Non-pigmented ciliary epithelial cell (primary cell): ENCODE data around the gene NT5C2.
A peak's percentile ranks its signal among the peaks of the same experiment; 100 is the strongest.
"Not testable (repeated sequence)": the region's sequence is repeated elsewhere in the genome, so short reads cannot be mapped to it uniquely, and the experiment has no call there.

Experiments
- DNase-seq: peaks from one replicate; pipeline ENCODE4 v3.0.0-alpha.2; 2010; ENCODE audit warnings: low read depth

The NT5C2 gene

DNA sequence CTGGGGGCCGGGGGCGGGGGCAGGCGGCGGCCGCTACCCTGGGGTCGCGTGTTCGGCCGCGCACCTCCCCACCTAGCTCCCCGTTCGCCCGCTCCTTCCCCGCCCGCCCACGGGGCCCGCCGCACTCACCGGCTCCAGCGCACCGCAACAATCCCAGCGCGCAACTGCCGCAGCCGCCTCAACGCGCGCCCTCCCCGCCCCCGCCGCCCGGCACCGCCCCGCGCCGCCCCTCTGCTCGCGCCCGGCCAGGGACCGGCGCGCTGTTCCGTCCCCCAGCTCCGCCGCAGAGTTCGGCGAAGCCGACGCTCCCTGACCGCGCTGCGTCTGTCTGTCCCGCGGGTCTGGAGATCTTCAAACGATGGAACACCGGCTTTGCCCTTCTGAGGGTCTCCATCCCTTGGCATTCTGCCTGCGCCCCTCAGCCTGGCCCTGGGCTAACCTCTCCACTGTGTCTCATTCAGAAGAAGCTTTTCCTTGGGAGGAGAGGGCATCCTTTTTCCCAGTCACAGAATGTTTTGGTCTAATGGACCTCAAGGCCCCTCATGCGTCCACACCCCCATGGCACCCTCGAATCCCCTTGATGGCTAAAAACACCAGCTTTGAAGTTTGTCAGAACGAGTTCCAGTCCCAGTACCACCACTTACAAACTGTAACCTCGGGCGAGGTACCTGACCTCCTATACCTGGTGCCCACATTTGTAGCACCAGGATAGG, at the start of gene NT5C2:
Gene NT5C2, minus strand, starts transcription at position 166 of the 713 bp plus-strand sequence. CDS start 18,314 bp downstream, outside the sequence.
- DNase-seq, result no peak

DNA sequence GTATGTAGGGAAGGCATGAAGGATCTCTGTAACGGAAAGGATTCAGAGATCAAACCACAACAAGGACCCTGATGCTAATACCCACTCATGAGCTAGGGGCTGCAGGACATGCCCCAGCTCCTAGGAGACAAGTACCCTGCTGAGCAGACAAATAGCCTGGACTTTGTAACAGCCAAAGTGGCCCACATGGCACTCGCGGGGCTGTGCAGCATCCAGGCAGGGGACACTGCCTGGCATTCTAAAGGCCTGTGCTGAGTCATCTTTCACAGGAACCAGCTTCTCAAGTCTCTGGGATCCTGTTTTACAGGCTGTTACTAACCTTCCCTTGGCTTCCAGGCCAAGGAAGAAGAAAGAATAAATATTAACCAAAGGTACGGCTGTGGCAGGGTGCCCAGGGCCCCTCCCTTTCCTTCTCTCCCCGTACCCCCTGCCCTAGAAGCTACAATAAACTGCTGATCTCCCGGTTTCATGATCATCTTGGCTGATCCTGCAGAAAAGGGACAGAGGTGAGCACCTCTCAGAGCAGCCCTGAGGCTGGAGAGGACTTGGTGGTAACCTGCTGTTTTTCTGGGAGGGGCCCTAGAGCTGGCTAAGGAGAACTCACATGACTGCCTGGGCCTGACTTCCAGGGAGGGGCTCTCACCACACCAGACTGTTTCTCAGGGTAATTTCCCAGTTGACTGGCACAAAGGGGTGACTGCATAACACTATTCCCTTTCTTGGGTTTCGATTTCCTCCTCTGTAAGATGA, 48.4 kb upstream of the NT5C2 start:
- DNase-seq, result no peak

DNA sequence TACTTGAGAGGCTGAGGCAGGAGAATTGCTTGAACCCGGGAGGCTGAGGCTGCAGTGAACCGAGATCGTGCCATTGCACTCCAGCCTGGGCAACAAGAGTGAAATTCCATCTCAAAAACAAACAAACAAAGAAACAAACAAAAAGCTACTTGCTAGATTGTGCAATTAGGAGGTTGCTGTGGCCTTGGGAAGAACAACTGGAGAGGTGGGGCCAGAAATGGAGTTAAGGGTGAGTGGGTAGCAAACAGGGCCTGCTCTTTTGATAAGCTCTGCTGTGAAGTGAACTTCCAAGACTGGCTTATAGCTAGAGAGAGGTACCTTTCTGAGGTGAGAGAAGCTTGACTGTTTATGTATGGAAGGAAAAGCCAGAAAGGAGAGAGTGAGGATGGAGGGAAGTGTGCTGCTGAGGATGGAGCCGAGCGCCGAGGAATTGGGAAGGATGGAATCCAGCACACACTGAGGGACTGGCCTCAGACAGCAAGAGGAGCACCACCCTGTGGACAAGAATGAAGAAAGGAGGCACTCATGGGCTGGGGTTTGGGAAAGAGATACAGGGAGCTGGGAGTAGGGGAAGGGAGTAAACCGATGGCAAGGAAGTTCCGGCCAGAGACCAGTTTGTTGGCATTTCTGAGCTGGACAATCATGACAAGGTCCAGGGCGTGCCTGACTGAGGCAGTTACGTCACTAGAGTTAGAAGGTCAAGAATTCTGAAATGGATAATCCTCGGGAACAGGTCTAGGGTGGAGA, 45.6 kb upstream of the NT5C2 start:
- no peak for DNase-seq

DNA sequence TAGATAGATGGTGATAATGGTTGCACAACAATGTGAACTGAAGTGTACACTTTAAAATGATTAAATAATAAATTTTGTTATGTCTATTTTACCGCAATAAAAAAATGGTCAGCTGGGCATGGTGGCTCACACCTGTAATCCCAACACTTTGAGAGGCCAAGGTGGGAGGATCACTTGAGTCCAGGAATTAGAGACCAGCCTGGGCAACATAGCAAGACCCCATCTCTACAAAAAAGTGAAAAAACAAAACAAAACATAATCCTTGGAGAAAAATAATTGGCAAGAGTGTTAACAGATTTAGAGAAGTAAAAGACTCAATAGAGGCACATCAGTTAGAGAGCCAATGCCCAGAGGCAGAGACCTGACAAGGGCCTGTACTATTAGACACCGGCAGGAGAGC, 42.7 kb upstream of the NT5C2 start:
- no peak for DNase-seq

DNA sequence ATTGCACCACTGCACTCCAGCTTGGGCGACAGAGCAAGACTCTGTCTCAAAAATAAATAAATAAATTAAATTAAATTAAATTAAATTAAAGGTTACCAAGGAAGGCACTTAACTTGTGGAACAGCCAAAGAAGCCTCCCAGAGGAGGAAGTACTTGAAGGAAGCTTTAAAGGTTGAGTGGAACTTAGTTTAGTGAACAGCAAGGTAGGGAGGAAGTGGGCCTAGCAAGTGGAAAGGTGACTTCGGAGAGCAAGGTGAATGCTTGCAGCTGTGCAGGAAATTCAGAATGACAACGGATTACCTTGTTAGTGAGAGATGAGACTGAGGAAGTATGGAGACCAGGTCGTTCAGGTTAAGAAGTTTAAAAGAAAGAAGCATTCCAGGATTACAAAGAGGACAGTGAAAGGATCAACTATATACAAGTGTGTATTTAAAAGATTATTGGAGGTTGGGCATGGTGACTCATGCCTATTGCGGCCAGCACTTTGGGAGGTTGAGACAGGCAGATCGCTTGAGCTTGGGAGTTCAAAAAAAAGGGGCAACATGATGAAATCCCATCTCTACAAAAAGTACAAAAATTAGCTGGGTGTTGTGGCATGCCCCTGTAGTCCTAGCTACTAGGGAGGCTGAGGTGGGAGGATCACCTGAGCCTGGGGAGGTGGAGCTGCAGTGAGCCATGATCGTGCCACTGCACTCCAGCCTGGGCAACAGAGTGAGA, 39.9 kb upstream of the NT5C2 start:
- DNase-seq, result peak; percentile 55

DNA sequence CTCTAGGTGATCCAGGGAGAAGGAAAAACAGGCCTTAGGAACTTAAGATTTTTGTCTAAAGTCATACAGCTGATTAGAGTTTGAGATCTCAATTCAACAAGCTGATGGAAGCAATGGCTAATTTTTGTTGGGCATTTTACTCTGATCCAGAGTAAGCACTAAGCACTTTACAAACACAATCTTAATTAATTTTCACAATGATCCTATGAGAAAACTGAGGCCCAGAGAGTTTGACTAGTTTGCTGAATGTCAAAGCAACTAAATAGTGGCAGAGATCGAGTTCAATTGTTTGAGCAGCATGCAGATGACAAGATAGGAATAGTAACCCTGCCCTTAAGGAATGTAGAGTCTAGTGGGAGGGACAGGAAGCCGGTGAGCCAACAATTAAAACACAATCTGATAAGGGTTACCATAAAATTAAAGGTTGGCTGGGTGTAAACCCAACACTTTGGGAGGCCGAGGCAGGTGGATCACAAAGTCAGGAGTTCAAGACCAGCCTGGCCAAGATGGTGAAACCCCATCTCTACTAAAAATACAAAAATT, 39.1 kb upstream of the NT5C2 start:
- DNase-seq, result no peak

DNA sequence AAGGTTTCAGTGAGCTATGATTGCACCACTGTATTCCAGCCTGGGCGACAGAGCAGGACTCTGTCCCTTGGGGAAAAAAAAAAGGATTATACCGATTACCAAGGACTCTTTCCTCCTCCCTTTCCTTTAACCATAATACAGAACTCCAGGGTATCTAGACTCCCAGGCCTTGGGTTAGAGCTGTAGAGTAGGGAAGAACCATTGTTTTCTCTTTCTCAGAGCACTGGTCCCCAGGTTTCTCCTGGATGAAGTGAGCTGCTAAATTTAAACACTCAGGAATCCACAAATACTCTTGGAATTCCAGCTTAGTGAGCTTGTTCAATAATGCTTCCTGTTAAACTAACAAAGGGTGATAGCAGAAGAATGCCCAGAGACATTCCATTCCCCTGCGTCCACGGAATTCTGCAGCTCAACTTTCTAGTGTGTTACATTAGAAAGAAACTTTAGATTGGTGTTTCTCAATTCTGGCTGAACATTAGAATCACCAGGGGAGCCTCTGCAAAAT, 38.0 kb upstream of the NT5C2 start:
- peak; percentile 93 for DNase-seq

DNA sequence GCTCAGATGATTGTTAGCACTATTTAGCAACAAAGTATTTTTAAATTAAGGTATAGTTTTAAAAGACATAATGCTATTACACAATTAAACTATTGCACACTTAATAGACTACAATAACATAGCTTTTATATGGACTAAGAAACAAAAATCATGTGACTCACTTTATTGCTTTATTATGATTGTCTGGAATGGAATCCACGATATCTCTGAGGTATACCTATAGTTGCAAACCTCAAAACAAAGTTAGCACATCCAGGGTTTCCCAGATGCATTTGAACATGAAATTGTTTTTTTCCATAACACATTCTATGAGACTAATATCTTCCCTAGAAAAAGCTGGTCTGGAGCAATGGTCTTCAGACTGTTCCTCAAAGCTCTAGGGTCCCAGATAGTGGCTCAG, 34.3 kb upstream of the NT5C2 start:
- no peak for DNase-seq

DNA sequence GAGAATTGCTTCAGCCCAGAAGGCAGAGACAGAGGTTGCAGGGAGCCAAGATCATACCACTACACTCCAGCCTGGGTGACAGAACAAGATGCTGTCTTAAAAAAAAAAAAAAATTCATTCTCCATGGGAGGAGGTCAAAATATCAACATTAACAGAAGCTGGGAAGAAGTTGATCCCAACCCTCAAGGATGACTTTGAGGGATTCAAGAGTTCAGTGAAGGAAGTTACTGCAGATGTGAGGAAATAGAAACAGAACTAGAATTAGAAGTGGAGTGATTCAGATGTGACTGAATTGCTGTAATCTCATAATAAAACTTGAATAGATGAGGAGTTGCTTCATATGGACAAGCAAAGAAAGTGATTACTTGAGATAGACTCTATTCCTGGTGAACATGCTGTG, 32.9 kb upstream of the NT5C2 start:
- DNase-seq, result no peak

DNA sequence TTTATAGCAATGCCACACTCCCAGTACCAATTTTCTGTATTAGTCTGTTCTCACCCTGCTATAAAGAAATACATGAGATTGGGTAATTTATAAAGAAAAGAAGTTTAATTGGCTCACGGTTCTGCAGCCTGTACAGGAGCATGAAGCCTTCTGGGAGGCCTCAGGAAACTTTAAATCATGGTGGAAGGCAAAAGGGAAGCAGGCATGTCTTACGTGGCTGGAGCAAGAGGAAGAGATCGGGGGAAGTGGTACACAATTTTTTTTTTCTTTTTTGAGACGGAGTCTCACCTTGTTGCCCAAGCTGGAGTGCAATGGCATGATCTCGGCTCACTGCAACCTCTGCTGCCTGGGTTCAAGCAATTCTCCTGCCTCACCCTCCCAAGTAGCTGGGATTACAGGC, 31.6 kb upstream of the NT5C2 start:
- DNase-seq, result not testable (repeated sequence)

DNA sequence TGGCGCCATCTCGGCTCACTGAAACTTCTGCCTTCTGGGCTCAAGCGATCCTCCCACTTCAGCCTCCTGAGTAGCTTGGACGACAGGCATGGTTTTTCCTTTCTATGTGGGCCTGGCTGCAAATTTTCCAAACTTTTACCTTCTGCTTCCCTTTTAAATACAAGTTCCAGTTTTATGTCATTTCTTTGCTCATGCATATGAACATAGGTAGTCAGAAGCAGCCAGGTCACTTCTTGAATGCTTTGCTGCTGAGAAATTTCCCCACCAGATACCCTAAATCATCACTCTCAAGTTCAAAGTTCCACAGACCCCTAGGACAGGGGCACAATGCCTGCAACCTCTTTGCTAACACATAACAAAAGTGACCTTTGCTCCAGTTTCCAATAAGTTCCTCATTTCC, 31.1 kb upstream of the NT5C2 start:
- DNase-seq, result no peak

DNA sequence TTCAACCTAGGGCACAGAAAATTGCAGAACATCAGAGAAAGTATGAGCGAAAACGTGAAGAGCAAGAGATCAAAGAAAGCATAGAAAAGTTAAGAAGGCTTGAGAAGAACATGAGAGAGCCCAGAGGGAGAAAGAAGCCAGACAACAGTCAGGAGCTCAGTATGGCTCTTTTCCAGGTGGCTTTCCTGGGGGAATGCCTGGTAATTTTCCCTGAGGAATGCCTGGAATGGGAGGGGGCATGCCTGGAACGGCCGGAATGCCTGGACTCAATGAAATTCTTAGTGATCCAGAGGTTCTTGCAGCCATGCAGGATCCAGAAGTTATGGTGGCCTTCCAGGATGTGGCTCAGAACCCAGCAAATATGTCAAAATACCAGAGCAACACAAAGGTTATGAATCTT, 23.3 kb upstream of the NT5C2 start:
- DNase-seq, result not testable (repeated sequence)

DNA sequence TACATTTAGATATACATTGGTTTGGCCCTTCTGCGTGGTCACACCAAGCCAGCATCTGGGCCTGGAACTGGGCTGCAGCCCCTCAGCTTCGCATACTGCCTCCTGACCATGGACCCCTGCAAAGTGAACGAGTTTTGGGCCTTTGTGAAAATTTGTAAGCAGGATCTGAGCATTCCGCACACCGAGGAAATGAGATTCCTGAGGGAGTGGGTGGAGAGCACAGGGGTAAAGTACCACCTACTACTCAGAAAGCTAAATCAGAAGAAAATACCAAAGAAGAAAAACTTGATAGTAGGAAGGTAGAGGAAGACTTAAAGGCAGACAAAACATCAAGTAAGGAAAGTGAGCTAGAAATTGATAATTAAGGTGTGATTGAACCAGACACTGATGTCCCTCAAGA, 22.5 kb upstream of the NT5C2 start:
- no peak for DNase-seq

DNA sequence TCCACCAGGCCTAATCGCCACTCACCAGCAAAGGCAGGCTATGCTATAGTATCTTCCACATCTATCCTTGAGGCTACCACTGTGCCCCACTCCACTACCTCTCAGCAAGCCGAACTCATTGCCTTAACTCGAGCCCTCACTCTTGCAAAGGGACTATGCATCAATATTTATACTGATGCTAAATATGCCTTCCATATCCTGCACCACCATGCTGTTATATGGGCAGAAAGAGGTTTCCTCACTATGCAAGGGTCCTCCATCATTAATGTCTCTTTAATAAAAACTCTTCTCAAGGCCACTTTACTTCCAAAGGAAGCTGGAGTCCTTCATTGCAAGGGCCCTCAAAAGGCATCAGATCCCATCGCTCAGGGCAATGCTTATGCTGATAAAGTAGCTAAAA, 17.2 kb upstream of the NT5C2 start:
- DNase-seq, result not testable (repeated sequence)

DNA sequence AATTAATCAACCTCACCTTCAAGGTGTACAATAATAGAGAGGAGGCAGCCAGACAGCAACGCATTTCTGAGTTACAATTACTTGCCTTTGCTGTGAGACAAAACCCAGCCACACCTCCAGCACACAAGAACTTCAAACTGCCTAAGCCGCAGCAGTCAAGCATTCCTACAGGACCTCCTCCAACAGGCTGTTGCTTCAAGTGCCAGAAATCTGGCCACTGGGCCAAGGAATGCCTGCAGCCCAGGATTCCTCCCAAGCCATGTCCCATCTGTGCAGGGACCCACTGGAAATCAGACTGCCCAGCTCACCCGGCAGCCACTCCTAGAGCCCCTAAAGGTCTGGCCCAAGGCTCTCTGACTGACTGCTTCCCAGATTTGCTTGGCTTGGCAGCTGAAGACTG, 14.6 kb upstream of the NT5C2 start:
- not testable (repeated sequence) for DNase-seq

DNA sequence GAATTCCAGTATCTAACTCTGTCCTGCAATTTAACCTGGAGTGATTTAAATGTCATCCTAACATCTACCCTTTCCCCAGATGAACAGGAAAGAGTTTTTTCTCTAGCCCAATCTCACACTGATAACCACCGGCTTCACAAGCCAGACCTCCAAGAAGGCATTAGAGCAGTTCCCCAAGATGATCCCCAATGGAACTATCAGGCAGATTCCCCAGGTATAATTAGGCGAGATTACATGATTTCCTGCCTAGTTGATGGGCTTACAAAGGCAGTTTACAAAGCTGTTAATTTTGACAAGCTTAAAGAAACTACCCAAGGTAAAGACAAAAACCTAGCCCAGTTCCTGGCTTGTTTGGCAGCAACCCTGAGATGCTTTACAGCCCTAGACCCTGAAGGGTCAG, 14.1 kb upstream of the NT5C2 start:
- DNase-seq, result no peak

DNA sequence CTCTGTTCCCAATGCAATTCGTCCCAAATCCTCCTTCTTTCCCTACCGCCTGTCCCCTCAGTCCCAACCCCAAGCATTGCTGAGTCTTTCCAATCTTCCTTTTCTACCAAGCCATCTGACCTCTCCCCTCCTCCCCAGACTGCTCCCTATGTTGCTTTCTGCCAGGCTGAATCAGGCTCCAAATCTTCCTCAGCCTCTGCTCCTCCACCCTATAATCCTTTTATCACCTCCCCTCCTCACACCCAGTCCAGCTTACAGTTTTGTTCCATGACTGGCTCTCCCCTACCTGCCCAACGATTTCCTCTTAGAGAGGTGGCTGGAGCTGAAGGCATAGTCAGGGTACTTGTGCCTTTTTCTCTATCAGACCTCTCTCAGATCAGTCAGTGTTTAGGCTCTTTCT, 13.6 kb upstream of the NT5C2 start:
- not testable (repeated sequence) for DNase-seq

DNA sequence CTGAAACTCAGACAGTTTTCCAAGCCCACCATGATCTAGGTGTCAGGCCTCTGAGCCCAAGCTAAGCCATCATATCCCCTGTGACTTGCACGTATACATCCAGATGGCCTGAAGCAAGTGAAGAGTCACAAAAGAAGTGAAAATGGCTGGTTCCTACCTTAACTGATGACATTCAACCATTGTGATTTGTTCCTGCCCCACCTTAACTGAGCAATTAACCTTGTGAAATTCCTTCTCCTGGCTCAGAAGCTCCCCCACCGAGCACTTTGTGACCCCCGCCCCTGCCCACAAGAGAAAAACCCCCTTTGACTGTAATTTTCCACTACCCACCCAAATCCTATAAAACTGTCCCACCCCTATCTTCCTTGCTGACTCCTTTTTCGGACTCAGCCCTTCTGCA, 12.3 kb upstream of the NT5C2 start:
- DNase-seq, result not testable (repeated sequence)

DNA sequence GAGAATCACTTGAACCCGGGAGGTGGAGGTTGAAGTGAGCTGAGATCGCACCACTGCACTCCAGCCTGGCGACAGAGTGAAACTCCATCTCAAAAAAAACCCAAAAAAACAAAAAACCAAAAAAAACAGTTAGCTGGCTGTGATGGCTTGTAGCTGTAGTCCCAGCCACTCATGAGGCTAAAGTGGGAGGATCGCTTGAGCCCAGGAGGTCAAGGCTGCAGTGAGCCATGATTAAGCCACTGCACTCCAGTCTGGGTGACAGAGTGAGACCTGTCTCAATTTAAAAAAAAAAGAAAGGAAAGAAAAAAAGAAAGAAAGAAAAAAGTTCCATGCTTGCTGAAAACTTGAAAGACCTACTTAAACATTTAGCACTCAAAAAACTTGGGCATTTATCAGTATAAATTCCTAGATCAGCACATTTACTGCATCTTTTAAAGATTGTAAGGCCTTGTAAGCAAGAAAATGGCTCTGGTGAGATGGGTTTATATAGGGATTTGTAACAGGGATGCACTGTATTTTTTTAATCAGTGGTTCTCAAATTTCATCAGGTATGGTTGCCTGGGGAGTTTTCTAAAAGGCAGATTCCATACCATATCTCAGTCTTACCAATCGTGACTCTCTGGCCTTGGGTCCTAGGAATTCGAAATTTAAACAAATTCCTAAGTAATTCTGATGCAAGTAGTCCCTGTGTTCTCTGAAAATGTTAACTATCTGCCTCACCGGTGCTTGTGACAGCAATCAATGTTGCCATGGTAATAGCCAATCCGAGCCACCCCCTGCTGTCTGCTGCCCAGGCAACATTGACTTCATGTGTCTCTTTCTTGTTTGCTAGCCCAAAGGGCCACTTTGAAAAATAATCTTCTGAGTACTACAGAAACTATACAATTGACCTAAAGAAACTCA, 11.5 kb upstream of the NT5C2 start:
- no peak for DNase-seq

DNA sequence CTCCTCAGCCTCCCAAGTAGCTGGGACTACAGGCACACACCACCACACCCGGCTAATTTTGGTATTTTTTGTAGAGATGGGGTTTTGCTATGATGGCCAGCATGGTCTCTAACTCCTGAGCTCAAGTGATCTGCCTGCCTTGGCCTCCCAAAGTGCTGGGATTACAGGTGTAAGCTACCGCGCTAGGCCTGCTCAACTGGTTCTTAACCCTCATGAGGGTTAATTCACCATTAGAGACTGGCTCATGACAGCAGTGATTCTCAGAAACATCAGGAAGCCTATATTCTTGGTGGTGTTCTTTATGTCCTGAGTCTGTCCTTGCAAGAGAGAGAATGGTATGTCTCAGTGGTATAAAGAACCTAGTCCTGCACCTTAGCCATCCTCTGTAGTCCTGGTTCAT, 10.4 kb upstream of the NT5C2 start:
- no peak for DNase-seq

DNA sequence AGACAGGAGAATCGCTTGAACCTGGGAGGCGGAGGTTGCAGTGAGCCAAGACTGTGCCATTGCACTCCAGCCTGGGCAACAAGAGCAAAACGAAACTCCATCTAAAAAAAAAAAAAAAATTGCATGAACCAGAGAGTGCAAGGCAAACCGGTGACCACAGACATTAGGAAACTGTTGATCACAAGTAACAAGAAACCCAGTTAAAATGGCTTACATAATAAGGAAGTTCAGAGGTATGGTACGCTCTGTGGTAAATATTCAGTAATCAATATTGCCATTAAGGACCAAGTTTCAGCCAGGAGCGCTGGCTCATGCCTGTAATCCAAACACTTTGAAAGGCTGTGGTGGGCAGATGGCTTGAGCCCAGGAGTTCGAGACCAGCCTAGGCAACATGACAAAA, 9.2 kb upstream of the NT5C2 start:
- DNase-seq, result no peak
